GM12892 (cell line): ENCODE measurements around the gene RPP25L.

Experiments used
- POLR2A ChIP-seq: IDR thresholded peaks from 2 replicates; pipeline ENCODE4 v1.6.1; 2011; ENCODE audit warnings: low read depth, low read length, control low read depth
- POLR2AphosphoS5 ChIP-seq: IDR thresholded peaks from 2 replicates; pipeline ENCODE4 v1.6.1; 2011; ENCODE audit warnings: low read depth, low read length, control low read depth
- TAF1 ChIP-seq: IDR thresholded peaks from 2 replicates; pipeline ENCODE4 v1.6.1; 2011; ENCODE audit warnings: low read depth, mild to moderate bottlenecking, control low read depth, low read length, borderline replicate concordance

DNA sequence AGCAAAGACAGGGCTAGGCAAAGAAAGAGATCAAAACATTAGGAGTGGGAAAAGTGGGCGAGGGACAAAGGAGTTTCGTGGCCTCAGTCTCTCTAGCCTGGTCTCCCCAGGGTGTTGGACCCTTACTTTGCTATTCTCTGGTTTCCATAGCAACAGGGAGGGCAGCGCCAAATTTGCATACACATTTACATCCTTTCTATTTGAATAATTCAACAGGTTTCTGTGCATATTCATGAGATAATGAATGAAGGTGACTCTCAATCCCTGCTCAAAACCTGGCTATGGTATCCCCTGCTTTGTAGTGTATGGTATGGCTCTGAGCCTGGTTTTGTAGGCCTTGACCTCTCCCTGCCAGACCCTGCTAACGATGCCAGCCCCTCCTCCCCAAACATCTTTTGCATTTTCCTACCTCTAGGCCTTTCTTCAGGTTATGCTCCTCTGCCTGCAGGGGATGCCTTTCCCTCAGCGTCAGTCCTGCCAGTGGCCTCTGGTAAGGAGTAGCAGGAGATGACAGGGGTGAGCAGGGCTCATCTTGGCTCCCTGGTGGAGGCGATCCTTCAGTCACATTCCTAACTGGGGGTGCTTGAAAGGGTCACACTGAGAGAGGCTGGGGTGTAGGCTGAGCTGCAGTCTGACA is 9.8 kb downstream of the RPP25L start:
- TF ChIP-seq POLR2AphosphoS5 (no peak), TAF1 (no peak), POLR2A (no peak)
